HCT116 (cell line): ENCODE measurements around the gene IFI44. TPM values are rescaled to one million over a fixed set of nuclear protein-coding genes. Genes with fewer than 3 reads are reported as not detected.

Experiments
- ATAC-seq: fragments of 200-7000 bp; cut with Tn5 transposase; 2 replicates; pipeline ENCODE4 v1.9.1; 2020; ENCODE audit warnings: mild to moderate bottlenecking, moderate library complexity
- BruUV-seq: library from RNA; stranded (reverse); fragments of 400-500 nt; replicated peaks from 2 replicates; lab custom pipeline; 2021; lab: Mats Ljungman, UMichigan
- CTCF ChIA-PET: fragments of 300-600 bp; sonication (Branson Sonifier 250); formaldehyde crosslinking; loops from one replicate; lab custom pipeline; 2021; ENCODE audit warnings: antibody characterized with exemption; lab: Charles Lee
- POLR2A ChIA-PET: fragments of 300-600, 350-600 bp; sonication (Branson Sonifier 250); formaldehyde crosslinking; loops from one replicate; lab custom pipeline; 2021; ENCODE audit warnings: antibody characterized with exemption; lab: Charles Lee
- RAD21 ChIA-PET, 2 experiments: fragments of 300-600 bp; sonication (Branson Sonifier 250); formaldehyde crosslinking; loops; one replicate each; lab custom pipeline; 2023; ENCODE audit warnings: low total read pairs in 2 of 2; ENCODE audit not compliant: uncharacterized antibody in 2 of 2, unreplicated experiment in 2 of 2, low non-redundant PET in 1 of 2; lab: Charles Lee
- DNase-seq: peaks from one replicate; pipeline ENCODE4 v3.0.0-alpha.2; 2010; ENCODE audit warnings: low read depth, low spot score
- H2AFZ ChIP-seq: fragments of 200-600 bp; shearing (Covaris generic), sonication (generic); 2 replicates; pipeline ENCODE4 v1.6.1; 2017; ENCODE audit warnings: low read depth, mixed run types, mixed read lengths, antibody characterized with exemption, low read length; ENCODE audit not compliant: poor library complexity, severe bottlenecking
- H3K27ac ChIP-seq: 2 replicates; pipeline ENCODE4 v1.5.1; 2012; ENCODE audit warnings: low read depth, low read length
- H3K27me3 ChIP-seq: fragments of 200-600 bp; sonication (generic); 2 replicates; pipeline ENCODE4 v1.6.1; 2016; ENCODE audit warnings: mixed run types, low read length, mixed read lengths; ENCODE audit not compliant: insufficient read depth
- H3K36me3 ChIP-seq, 2 experiments: fragments of 200-500 bp in 1 of 2; fragments of 200-600 bp in 1 of 2; sonication (Bioruptor generic) in 1 of 2; sonication (generic) in 1 of 2; 2 replicates each; pipeline versions ENCODE4 v1.5.1 to v1.6.1; 2014 to 2016; ENCODE audit warnings: low read length in 2 of 2, inconsistent platforms in 1 of 2, mixed read lengths in 1 of 2, mixed run types in 1 of 2; ENCODE audit not compliant: insufficient read depth in 2 of 2, control insufficient read depth in 1 of 2
- H3K4me1 ChIP-seq, 2 experiments: fragments of 200-600 bp in 1 of 2; sonication (generic) in 1 of 2; 2 replicates each; pipeline versions ENCODE4 v1.5.1 to v1.6.1; 2012 to 2017; ENCODE audit warnings: low read length in 2 of 2, inconsistent platforms in 1 of 2, mild to moderate bottlenecking in 1 of 2, mixed read lengths in 1 of 2, mixed run types in 1 of 2, moderate library complexity in 1 of 2; ENCODE audit not compliant: insufficient read depth in 2 of 2, control insufficient read depth in 1 of 2
- H3K4me2 ChIP-seq: fragments of 200-600 bp; sonication (generic); 2 replicates; pipeline ENCODE4 v1.6.1; 2017; ENCODE audit warnings: mixed run types, low read length, mixed read lengths
- H3K4me3 ChIP-seq, 2 experiments: fragments of 200-600 bp in 1 of 2; sonication (generic) in 1 of 2; replicated peaks in 1 of 2; 2 replicates each; pipeline ENCODE4 v1.5.1; 2011 to 2016; ENCODE audit warnings: low read length in 2 of 2, control low read depth in 1 of 2, low read depth in 1 of 2, mild to moderate bottlenecking in 1 of 2, mixed read lengths in 1 of 2, mixed run types in 1 of 2
- H3K79me2 ChIP-seq: fragments of 200-600 bp; sonication (generic); 2 replicates; pipeline ENCODE4 v1.6.1; 2017; ENCODE audit warnings: mild to moderate bottlenecking, mixed run types, low read length, moderate library complexity, mixed read lengths; ENCODE audit not compliant: insufficient read depth
- H3K9ac ChIP-seq: fragments of 200-600 bp; sonication (generic); 2 replicates; pipeline ENCODE4 v1.6.1; 2016; ENCODE audit warnings: low read length, mixed read lengths
- H3K9me2 ChIP-seq: fragments of 200-600 bp; sonication (generic), shearing (Covaris generic); 2 replicates; pipeline ENCODE4 v1.6.1; 2017; ENCODE audit warnings: mixed run types, mild to moderate bottlenecking, moderate library complexity; ENCODE audit not compliant: insufficient read depth
- H3K9me3 ChIP-seq, 2 experiments: fragments of 200-500 bp in 1 of 2; fragments of 200-600 bp in 1 of 2; sonication (Bioruptor generic) in 1 of 2; sonication (generic) in 1 of 2; 2 replicates each; pipeline ENCODE4 v1.6.1; 2014 to 2017; ENCODE audit warnings: low read length in 2 of 2, mixed read lengths in 2 of 2, inconsistent platforms in 1 of 2, low read depth in 1 of 2, mild to moderate bottlenecking in 1 of 2, mixed run types in 1 of 2, moderate library complexity in 1 of 2; ENCODE audit not compliant: control insufficient read depth in 1 of 2, insufficient read depth in 1 of 2
- H4K20me1 ChIP-seq: fragments of 200-600 bp; sonication (generic), shearing (Covaris generic); 2 replicates; pipeline ENCODE4 v1.6.1; 2017; ENCODE audit warnings: mixed run types, mild to moderate bottlenecking, moderate library complexity; ENCODE audit not compliant: insufficient read depth
- EZH2 ChIP-seq: fragments of 200-600 bp; sonication (generic); IDR thresholded peaks from 2 replicates; pipeline ENCODE4 v1.6.1; 2017; ENCODE audit warnings: antibody characterized with exemption, mixed run types
- EZH2phosphoT487 ChIP-seq: fragments of 200-600 bp; IDR thresholded peaks from 2 replicates; pipeline ENCODE4 v1.6.1; 2018; ENCODE audit warnings: antibody characterized with exemption, borderline replicate concordance
- POLR2A ChIP-seq: IDR thresholded peaks from 2 replicates; pipeline ENCODE4 v1.7.0; 2011; ENCODE audit warnings: borderline replicate concordance; ENCODE audit not compliant: insufficient read depth, insufficient read length; ENCODE audit errors: extremely low read depth
- POLR2AphosphoS5 ChIP-seq: IDR thresholded peaks from 2 replicates; pipeline ENCODE4 v1.6.1; 2011; ENCODE audit warnings: mild to moderate bottlenecking, low read depth, low read length, moderate library complexity
- SIN3A ChIP-seq: IDR thresholded peaks from 2 replicates; pipeline ENCODE4 v1.6.1; 2012; ENCODE audit warnings: low read depth
- SP1 ChIP-seq: IDR thresholded peaks from 2 replicates; pipeline ENCODE4 v1.6.1; 2012; ENCODE audit warnings: low read depth
- SRF ChIP-seq: IDR thresholded peaks from 2 replicates; pipeline ENCODE4 v1.6.1; 2012; ENCODE audit warnings: low read depth
- intact Hi-C: fragments of 100-400 bp; cut with micrococcal nuclease; formaldehyde crosslinking; loops from 2 replicates; pipeline ENCODE4 v1.10.0; 2022
- total RNA-seq: library from RNA; stranded (reverse); gene quantifications from one replicate; pipeline ENCODE4 v1.2.1, GENCODE V29; 2021; ENCODE audit not compliant: unreplicated experiment
- TF ChIP-seq, protein P1 (sequence below), 3 experiments: fragments of 200-600 bp in 1 of 3; sonication (generic) in 1 of 3; IDR thresholded peaks in 2 of 3; conservative IDR thresholded peaks in 1 of 3; 2 replicates each; pipeline ENCODE4 v1.5.1; 2012 to 2017; ENCODE audit warnings: low read depth in 2 of 3, low read length in 2 of 3, antibody characterized with exemption in 1 of 3, borderline replicate concordance in 1 of 3, control low read depth in 1 of 3, mild to moderate bottlenecking in 1 of 3, mixed read lengths in 1 of 3, mixed run types in 1 of 3, moderate library complexity in 1 of 3; ENCODE audit not compliant: insufficient read depth in 1 of 3
- TF ChIP-seq, protein P2 (sequence below): IDR thresholded peaks from 2 replicates; pipeline ENCODE4 v1.6.1; 2012
- TF ChIP-seq, protein P3 (sequence below): IDR thresholded peaks from 2 replicates; pipeline ENCODE4 v1.6.1; 2012; ENCODE audit warnings: low read depth
- TF ChIP-seq, protein P4 (sequence below): IDR thresholded peaks from 2 replicates; pipeline ENCODE4 v1.6.1; 2011; ENCODE audit warnings: mild to moderate bottlenecking, low read length, moderate library complexity; ENCODE audit not compliant: insufficient replicate concordance; ENCODE audit errors: extremely low read depth

IFI44 gene
- total RNA-seq, 1 experiment from 2014 or later: 0.66 TPM

DNA sequence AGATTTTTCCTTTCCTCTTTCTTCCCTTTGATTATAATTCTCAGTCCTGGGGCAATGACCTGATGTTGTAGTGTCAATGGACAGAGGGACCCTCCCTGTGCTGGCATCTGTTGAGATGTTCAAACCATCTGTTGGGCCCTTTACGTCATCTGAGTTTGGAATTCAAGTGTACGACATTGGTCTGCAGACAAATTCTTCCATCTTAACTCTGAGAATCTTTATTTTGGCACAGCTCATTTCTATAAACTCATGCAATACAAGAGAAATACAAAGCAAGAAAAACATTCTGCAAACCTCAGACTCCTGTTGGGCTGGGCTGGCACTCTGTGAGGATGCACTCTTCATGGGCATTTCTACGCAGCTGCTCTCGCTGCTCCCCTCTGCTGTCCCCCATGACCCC, 54.2 kb downstream of the IFI44 start (continued):
- no peak for TF ChIP-seq EZH2phosphoT487
- TF ChIP-seq SRF: no peak
- TF ChIP-seq, all 23 proteins: peak for 0

DNA sequence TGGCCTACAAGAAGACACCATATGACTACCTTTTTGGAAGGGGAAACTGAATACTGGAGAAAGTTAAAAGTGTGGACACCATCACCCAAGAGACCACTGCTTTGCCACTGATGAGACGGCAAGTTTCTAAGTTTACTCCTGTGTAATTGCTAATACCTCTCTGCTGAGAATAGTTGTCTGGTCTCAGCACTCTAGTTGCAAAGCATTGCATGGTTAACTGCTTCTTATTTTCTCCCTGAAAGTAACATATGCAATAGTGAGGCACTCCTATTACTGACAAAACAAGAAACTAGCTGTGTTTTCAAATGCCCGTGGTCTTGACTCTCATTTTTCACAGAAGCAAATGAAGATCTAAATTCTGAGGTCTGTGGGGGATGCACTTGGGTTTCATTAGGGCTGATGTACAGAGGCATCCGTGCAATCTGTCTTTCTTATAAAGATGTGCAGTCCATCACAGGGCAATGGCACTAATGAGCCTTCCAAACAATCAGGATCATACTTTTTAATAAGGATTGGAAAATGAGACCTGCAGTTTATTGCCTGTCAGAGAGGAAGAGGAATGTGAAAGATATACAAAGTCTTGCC, 62.9 kb downstream of the IFI44 start:
- TF ChIP-seq POLR2A (no peak), SIN3A (no peak), EZH2 (no peak), POLR2AphosphoS5 (no peak), SP1 (no peak)
- TF ChIP-seq, protein P1, sequence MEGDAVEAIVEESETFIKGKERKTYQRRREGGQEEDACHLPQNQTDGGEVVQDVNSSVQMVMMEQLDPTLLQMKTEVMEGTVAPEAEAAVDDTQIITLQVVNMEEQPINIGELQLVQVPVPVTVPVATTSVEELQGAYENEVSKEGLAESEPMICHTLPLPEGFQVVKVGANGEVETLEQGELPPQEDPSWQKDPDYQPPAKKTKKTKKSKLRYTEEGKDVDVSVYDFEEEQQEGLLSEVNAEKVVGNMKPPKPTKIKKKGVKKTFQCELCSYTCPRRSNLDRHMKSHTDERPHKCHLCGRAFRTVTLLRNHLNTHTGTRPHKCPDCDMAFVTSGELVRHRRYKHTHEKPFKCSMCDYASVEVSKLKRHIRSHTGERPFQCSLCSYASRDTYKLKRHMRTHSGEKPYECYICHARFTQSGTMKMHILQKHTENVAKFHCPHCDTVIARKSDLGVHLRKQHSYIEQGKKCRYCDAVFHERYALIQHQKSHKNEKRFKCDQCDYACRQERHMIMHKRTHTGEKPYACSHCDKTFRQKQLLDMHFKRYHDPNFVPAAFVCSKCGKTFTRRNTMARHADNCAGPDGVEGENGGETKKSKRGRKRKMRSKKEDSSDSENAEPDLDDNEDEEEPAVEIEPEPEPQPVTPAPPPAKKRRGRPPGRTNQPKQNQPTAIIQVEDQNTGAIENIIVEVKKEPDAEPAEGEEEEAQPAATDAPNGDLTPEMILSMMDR (IDR thresholded peaks at IDR 0.05 in 2 of 3, conservative IDR thresholded peaks at IDR 0.05 in 1 of 3; ENCODE audit: borderline replicate concordance in 1 of 3, insufficient read depth in 1 of 3, low read depth in 2 of 3, low read length in 2 of 3): no peak
- TF ChIP-seq, protein P2, sequence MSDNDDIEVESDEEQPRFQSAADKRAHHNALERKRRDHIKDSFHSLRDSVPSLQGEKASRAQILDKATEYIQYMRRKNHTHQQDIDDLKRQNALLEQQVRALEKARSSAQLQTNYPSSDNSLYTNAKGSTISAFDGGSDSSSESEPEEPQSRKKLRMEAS: no peak
- TF ChIP-seq, protein P3, sequence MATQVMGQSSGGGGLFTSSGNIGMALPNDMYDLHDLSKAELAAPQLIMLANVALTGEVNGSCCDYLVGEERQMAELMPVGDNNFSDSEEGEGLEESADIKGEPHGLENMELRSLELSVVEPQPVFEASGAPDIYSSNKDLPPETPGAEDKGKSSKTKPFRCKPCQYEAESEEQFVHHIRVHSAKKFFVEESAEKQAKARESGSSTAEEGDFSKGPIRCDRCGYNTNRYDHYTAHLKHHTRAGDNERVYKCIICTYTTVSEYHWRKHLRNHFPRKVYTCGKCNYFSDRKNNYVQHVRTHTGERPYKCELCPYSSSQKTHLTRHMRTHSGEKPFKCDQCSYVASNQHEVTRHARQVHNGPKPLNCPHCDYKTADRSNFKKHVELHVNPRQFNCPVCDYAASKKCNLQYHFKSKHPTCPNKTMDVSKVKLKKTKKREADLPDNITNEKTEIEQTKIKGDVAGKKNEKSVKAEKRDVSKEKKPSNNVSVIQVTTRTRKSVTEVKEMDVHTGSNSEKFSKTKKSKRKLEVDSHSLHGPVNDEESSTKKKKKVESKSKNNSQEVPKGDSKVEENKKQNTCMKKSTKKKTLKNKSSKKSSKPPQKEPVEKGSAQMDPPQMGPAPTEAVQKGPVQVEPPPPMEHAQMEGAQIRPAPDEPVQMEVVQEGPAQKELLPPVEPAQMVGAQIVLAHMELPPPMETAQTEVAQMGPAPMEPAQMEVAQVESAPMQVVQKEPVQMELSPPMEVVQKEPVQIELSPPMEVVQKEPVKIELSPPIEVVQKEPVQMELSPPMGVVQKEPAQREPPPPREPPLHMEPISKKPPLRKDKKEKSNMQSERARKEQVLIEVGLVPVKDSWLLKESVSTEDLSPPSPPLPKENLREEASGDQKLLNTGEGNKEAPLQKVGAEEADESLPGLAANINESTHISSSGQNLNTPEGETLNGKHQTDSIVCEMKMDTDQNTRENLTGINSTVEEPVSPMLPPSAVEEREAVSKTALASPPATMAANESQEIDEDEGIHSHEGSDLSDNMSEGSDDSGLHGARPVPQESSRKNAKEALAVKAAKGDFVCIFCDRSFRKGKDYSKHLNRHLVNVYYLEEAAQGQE: no peak
- TF ChIP-seq, protein P4, sequence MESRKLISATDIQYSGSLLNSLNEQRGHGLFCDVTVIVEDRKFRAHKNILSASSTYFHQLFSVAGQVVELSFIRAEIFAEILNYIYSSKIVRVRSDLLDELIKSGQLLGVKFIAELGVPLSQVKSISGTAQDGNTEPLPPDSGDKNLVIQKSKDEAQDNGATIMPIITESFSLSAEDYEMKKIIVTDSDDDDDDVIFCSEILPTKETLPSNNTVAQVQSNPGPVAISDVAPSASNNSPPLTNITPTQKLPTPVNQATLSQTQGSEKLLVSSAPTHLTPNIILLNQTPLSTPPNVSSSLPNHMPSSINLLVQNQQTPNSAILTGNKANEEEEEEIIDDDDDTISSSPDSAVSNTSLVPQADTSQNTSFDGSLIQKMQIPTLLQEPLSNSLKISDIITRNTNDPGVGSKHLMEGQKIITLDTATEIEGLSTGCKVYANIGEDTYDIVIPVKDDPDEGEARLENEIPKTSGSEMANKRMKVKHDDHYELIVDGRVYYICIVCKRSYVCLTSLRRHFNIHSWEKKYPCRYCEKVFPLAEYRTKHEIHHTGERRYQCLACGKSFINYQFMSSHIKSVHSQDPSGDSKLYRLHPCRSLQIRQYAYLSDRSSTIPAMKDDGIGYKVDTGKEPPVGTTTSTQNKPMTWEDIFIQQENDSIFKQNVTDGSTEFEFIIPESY: no peak
- TF ChIP-seq, all 23 proteins: peak for 0
- no peak for DNase-seq
- ChIA-PET CTCF (no interaction called here), POLR2A (no interaction called here), RAD21 (no interaction called here)
- H3K79me2 ChIP-seq: no peaks in the 10 kb centered on the region
- no peak overlapping the region for H3K4me3 ChIP-seq
- no peak overlapping the region for H2AFZ ChIP-seq
- BruUV-seq: no TSS peak
- no peak for ATAC-seq
- no peak overlapping the region for H3K9ac ChIP-seq
- no peaks in the 10 kb centered on the region for H3K27me3 ChIP-seq
- H3K9me2 ChIP-seq: no peaks in the 10 kb centered on the region
- no peak overlapping the region for H3K27ac ChIP-seq
- no peaks in the 10 kb centered on the region for H3K4me1 ChIP-seq
- H4K20me1 ChIP-seq: no peaks in the 10 kb centered on the region
- H3K9me3 ChIP-seq: no peaks in the 10 kb centered on the region
- H3K4me2 ChIP-seq: no peak overlapping the region
- intact Hi-C loops: no loop called here
- no peaks in the 10 kb centered on the region for H3K36me3 ChIP-seq
